Transverse colon (tissue), 4 donors: ENCODE results near the gene LRRC46.

Experiments
- EP300 ChIP-seq: sonication (generic); formaldehyde crosslinking; IDR thresholded peaks from one replicate; pipeline ENCODE4 v1.6.1; 2017; ENCODE audit warnings: antibody characterized with exemption, low read depth
- POLR2A ChIP-seq: fragments of 450-650 bp; IDR thresholded peaks from one replicate; pipeline ENCODE4 v1.6.1; 2016; ENCODE audit warnings: antibody characterized with exemption, mild to moderate bottlenecking, moderate library complexity
- POLR2AphosphoS5 ChIP-seq, 3 donors: sonication (generic); formaldehyde crosslinking; IDR thresholded peaks; one replicate each; pipeline ENCODE4 v1.6.1; 2016; ENCODE audit warnings: antibody characterized with exemption in 3 of 3
- TF ChIP-seq, protein P1 (sequence below), 5 experiments: fragments of 200-600 bp in 3 of 5; fragments of 450-650 bp in 2 of 5; sonication (generic) in 3 of 5; IDR thresholded peaks; 1 replicate in 2 of 5; 2 replicates in 3 of 5; pipeline ENCODE4 v1.5.1; 2016 to 2017; ENCODE audit warnings: antibody characterized with exemption in 5 of 5, inconsistent platforms in 3 of 5, mild to moderate bottlenecking in 2 of 5, moderate library complexity in 1 of 5

- TF ChIP-seq, protein P1, sequence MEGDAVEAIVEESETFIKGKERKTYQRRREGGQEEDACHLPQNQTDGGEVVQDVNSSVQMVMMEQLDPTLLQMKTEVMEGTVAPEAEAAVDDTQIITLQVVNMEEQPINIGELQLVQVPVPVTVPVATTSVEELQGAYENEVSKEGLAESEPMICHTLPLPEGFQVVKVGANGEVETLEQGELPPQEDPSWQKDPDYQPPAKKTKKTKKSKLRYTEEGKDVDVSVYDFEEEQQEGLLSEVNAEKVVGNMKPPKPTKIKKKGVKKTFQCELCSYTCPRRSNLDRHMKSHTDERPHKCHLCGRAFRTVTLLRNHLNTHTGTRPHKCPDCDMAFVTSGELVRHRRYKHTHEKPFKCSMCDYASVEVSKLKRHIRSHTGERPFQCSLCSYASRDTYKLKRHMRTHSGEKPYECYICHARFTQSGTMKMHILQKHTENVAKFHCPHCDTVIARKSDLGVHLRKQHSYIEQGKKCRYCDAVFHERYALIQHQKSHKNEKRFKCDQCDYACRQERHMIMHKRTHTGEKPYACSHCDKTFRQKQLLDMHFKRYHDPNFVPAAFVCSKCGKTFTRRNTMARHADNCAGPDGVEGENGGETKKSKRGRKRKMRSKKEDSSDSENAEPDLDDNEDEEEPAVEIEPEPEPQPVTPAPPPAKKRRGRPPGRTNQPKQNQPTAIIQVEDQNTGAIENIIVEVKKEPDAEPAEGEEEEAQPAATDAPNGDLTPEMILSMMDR (IDR thresholded peaks at IDR 0.05) = no peak
- TF ChIP-seq POLR2AphosphoS5 (IDR thresholded peaks at IDR 0.05) = no peak
- TF ChIP-seq POLR2A = no peak
- no peak for TF ChIP-seq EP300
Measured at GRCh38 chr17:47821031-47821423, 10.4 kb upstream of the LRRC46 start.
